Activated CD4-positive, alpha-beta T cell treated with anti-CD3 and anti-CD28 coated beads, Interleukin-2, amount 10 ng/mL, durations not matched to agents 7 days and 5 days (primary cell): ENCODE data around the gene FLACC1. TPM values are rescaled to one million over a fixed set of nuclear protein-coding genes. Genes with fewer than 3 reads are reported as not detected.

Source experiments
- CTCF ChIA-PET: fragments of 350-600 bp; sonication (Branson Sonifier 250); formaldehyde crosslinking; loops from one replicate; lab custom pipeline; 2021; ENCODE audit warnings: antibody characterized with exemption; lab: Charles Lee
- POLR2A ChIA-PET: fragments of 350-600 bp; sonication (Branson Sonifier 250); formaldehyde crosslinking; loops from one replicate; lab custom pipeline; 2021; ENCODE audit warnings: antibody characterized with exemption; lab: Charles Lee
- DNase-seq: peaks from one replicate; pipeline ENCODE4 v3.0.0-alpha.2; 2020
- H3K27ac Mint-ChIP-seq: one replicate; pipeline ENCODE4 v1.8.0; 2021; ENCODE audit warnings: mild to moderate bottlenecking, moderate library complexity, mixed read lengths
- H3K27me3 Mint-ChIP-seq: one replicate; pipeline ENCODE4 v1.8.0; 2021; ENCODE audit warnings: mixed read lengths
- H3K36me3 Mint-ChIP-seq: one replicate; pipeline ENCODE4 v1.8.0; 2021; ENCODE audit warnings: low read depth, mixed read lengths
- H3K4me1 Mint-ChIP-seq: one replicate; pipeline ENCODE4 v1.8.0; 2021; ENCODE audit warnings: mixed read lengths
- H3K4me3 Mint-ChIP-seq: one replicate; pipeline ENCODE4 v1.8.0; 2021; ENCODE audit warnings: mild to moderate bottlenecking, moderate library complexity, mixed read lengths
- H3K9me3 Mint-ChIP-seq: one replicate; pipeline ENCODE4 v1.8.0; 2021; ENCODE audit warnings: mixed read lengths
- total RNA-seq, 2 experiments: library from RNA; stranded (reverse); gene quantifications; one replicate each; pipeline ENCODE4 v1.2.3, GENCODE V29; 2021

FLACC1 gene
- total RNA-seq, 2 experiments from 2014 or later: 2.5 to 4.4 TPM

DNA sequence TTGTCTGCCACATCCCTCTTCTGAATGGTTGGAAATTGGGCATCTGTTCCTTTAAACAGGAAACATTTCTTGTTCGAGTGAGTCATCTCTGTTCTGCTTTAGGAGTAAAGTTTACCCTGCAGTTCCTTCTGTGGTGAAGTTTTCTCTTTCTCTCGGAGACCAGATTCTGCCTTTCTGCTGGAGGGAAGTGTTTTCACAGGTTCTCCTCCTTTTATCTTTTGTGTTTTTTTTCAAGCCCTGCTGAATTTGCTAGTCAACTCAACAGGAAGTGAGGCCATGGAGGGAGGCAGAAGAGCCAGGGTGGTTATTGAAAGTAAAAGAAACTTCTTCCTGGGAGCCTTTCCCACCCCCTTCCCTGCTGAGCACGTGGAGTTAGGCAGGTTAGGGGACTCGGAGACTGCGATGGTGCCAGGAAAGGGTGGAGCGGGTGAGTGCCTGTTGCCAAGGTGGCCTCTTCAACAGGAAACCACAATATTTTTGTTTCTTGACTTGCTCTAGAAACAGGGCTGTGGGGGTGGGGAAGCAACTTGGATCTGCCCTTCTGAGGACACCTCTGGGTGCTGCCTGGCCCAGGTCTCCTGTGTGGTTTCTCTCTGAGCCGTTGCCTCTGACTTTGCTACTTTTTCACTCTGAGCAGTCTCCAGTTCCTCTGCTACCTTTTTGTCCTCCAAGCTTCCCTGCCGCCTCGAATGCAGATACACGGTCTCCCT lies 99.0 kb downstream of the FLACC1 start:
- CTCF ChIA-PET: interaction anchor here (0.7 to 1.2 kb wide), 3 partner anchors 9 to 26 kb away, joined by 3 to 5 read pairs (median 3); no protein-coding TSS in a partner anchor
- Mint-ChIP-seq H3K4me1 (peaks cover 69% of the 10 kb centered on the region), H3K36me3 (peaks cover 39% of the 10 kb centered on the region), H3K27ac (peak overlapping the region; percentile 96), H3K27me3 (no peaks in the 10 kb centered on the region), H3K4me3 (peak overlapping the region; percentile 80), H3K9me3 (no peaks in the 10 kb centered on the region)
- DNase-seq: peak; percentile 99
- POLR2A ChIA-PET: interaction anchor here (0.6 kb wide), 1 partner anchor 25 kb away, joined by 3 read pairs; no protein-coding TSS in a partner anchor

GRCh38 chr2:201257381-201257955 lies 99.7 kb downstream of the FLACC1 start:
- peaks cover 71% of the 10 kb centered on the region for H3K4me1 Mint-ChIP-seq
- H3K27ac Mint-ChIP-seq: peak overlapping the region; percentile 96
- H3K36me3 Mint-ChIP-seq: peaks cover 39% of the 10 kb centered on the region
- H3K4me3 Mint-ChIP-seq: peak overlapping the region; percentile 80
- ChIA-PET POLR2A (interaction anchor here (0.6 kb wide), 1 partner anchor 24 kb away, joined by 3 read pairs; no protein-coding TSS in a partner anchor), CTCF (interaction anchor here (1.0 to 1.2 kb wide), 2 partner anchors 22 to 25 kb away, joined by 3 to 5 read pairs; no protein-coding TSS in a partner anchor)
- DNase-seq: peak; percentile 63
- no peaks in the 10 kb centered on the region for H3K27me3 Mint-ChIP-seq
- no peaks in the 10 kb centered on the region for H3K9me3 Mint-ChIP-seq

DNA sequence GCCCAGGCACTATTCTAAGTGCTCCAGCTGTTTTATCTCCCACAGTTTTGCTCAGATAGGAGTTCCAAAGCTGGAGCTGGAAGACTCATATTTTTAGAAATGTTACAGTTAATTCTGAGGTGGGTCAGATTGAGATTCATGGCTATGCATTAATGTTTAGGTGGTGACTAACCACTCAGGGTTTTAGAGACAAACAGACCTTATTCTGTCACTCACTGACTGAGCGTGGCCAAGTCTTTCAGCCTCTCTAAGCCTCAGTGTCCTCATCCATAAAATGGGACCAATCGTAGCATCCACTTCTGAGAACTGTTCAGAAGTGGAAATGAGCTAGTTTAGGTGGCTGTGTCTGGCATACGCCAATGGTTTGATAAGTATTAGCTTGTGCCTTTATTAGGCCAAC lies 101.1 kb downstream of the FLACC1 start:
- H3K36me3 Mint-ChIP-seq: peaks cover 38% of the 10 kb centered on the region
- H3K4me3 Mint-ChIP-seq: peak overlapping the region; percentile 80
- H3K9me3 Mint-ChIP-seq: peaks cover 5% of the 10 kb centered on the region
- peaks cover 79% of the 10 kb centered on the region for H3K4me1 Mint-ChIP-seq
- no peaks in the 10 kb centered on the region for H3K27me3 Mint-ChIP-seq
- POLR2A ChIA-PET: no interaction called here
- peak overlapping the region; percentile 96 for H3K27ac Mint-ChIP-seq
- CTCF ChIA-PET: interaction anchor here (0.6 to 4.8 kb wide), 3 partner anchors 19 to 328 kb away, joined by 3 to 33 read pairs (median 7); no protein-coding TSS in a partner anchor
- DNase-seq: no peak

DNA sequence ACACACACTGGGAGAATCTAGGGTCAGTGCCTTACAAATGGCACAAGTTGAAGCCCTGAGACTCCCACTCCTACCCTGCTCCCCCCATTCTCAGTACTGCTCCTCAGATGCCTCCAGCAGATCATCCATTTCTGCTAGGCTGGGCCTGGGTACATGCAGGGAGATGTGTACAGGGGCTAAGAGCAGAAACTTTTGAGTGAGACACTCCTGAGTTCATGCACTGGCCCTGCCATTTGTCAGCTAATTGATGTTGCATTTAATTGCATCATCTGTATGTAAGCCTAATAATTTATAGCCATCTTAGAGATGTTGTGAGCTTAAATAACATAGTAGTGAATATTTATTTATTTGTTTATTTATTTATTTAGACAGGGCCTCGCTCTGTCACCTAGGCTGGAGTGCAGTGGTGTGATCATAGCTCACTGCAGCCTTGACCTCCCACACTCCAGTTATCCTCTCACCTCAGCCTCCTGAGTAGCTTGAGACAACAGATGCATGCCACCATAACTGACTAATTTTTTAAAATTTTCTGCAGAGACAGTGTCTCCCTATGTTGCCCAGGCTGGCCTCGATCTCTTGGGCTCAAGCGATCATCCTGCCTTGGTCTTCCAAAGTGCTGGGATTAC lies 101.6 kb downstream of the FLACC1 start:
- no peak for DNase-seq
- Mint-ChIP-seq H3K4me3 (no peak overlapping the region), H3K27me3 (no peaks in the 10 kb centered on the region), H3K9me3 (peaks cover 9% of the 10 kb centered on the region), H3K4me1 (peaks cover 84% of the 10 kb centered on the region), H3K36me3 (peaks cover 40% of the 10 kb centered on the region), H3K27ac (peak overlapping the region; percentile 96)
- POLR2A ChIA-PET: no interaction called here
- CTCF ChIA-PET: interaction anchor here (0.6 to 4.8 kb wide), 3 partner anchors 18 to 328 kb away, joined by 3 to 33 read pairs (median 7); no protein-coding TSS in a partner anchor

DNA sequence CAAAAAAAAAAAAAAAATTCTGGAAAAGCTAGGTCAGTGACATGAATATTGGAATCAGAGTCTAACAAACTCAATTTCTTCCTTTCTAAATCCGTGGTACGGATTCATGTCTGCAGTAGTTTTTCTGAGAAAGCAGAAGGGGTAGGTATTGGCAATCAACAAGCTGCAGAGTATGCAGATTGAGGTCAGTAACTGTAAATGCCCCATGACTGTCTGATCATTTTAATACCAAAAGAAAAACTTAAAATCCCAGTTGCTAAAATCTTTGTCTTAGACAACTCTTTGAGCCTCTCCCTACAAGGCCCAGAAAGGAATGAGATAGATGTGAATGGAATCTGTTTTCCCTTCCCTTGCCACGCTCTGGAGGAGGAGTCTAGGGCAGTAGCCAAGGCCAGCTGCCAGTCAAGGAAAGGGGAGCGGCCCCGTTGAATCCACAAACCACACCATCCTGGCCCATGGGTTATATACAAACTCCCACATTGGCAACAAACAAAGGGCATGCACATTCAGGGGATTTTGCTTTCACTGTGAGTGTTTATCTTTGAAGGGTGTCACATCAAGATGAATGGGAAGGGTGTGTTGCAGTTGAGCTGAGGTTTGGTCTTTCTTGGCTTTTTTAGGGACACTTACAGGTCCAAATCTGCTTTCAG lies 102.9 kb downstream of the FLACC1 start:
- Mint-ChIP-seq H3K4me1 (peaks cover 85% of the 10 kb centered on the region), H3K36me3 (peaks cover 49% of the 10 kb centered on the region), H3K27ac (peak overlapping the region; percentile 95), H3K9me3 (peaks cover 16% of the 10 kb centered on the region), H3K4me3 (no peak overlapping the region), H3K27me3 (no peaks in the 10 kb centered on the region)
- POLR2A ChIA-PET: no interaction called here
- CTCF ChIA-PET: interaction anchor here (0.6 to 4.8 kb wide), 8 partner anchors 13 to 1004 kb away, joined by 3 to 33 read pairs (median 4); no protein-coding TSS in a partner anchor
- peak; percentile 40 for DNase-seq

DNA sequence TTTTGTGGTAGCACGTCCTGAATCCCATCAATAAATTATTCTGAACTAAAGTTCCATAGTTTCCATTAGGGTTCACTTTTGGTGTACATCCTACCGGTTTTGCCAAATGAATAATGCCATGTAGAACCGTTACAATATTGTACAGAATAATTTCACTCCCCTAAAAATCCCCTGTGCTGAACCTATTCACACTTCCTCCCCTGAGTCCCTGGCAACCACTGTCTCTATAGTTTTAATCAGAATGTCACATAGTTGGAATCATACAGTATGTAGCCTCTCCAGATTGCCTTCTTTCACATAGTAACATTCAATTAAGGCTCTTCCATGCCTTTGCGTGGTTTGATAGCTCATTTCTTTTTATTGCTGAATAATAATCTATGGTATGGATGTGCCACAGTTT lies 106.4 kb downstream of the FLACC1 start:
- H3K4me3 Mint-ChIP-seq: no peak overlapping the region
- ChIA-PET POLR2A (no interaction called here), CTCF (interaction anchor here (1.0 to 1.1 kb wide), 2 partner anchors 9 to 14 kb away, joined by 3 read pairs; partner anchors contain the start of gene CASP8)
- H3K36me3 Mint-ChIP-seq: peaks cover 63% of the 10 kb centered on the region
- H3K4me1 Mint-ChIP-seq: peaks cover 76% of the 10 kb centered on the region
- H3K27me3 Mint-ChIP-seq: no peaks in the 10 kb centered on the region
- peak overlapping the region; percentile 95 for H3K27ac Mint-ChIP-seq
- no peak for DNase-seq
- peaks cover 16% of the 10 kb centered on the region for H3K9me3 Mint-ChIP-seq

DNA sequence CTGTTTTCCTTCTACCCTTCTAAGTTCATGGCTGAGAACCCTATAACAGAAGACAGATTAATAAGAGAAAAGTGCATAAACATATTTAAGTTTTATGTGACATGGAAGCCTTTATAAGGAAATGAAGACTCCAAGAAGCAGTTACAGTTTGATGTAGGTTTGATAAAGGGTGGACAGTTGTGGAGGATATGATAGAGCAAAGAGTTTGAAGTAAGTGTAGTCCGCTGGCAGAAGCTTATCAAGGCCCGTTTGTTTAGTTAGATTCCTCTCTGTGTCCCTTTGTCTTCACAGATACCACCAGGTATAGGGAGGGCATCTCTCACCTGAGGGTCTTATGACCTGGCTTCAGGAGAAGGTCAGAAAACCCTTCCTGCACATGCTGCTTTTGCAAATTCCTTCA lies 107.3 kb downstream of the FLACC1 start:
- peaks cover 65% of the 10 kb centered on the region for H3K36me3 Mint-ChIP-seq
- H3K4me1 Mint-ChIP-seq: peaks cover 73% of the 10 kb centered on the region
- H3K27ac Mint-ChIP-seq: peak overlapping the region; percentile 55
- no peaks in the 10 kb centered on the region for H3K27me3 Mint-ChIP-seq
- H3K4me3 Mint-ChIP-seq: no peak overlapping the region
- DNase-seq: no peak
- H3K9me3 Mint-ChIP-seq: peaks cover 16% of the 10 kb centered on the region
- POLR2A ChIA-PET: no interaction called here
- CTCF ChIA-PET: interaction anchor here (0.6 kb wide), 1 partner anchor 131 kb away, joined by 4 read pairs; no protein-coding TSS in a partner anchor

- POLR2A ChIA-PET: no interaction called here
- H3K4me1 Mint-ChIP-seq: peaks cover 67% of the 10 kb centered on the region
- H3K27me3 Mint-ChIP-seq: no peaks in the 10 kb centered on the region
- no peak overlapping the region for H3K4me3 Mint-ChIP-seq
- no peak overlapping the region for H3K27ac Mint-ChIP-seq
- H3K36me3 Mint-ChIP-seq: peaks cover 68% of the 10 kb centered on the region
- no peak for DNase-seq
- H3K9me3 Mint-ChIP-seq: peaks cover 16% of the 10 kb centered on the region
- CTCF ChIA-PET: interaction anchor here (1.9 kb wide), 1 partner anchor 16 kb away, joined by 8 read pairs; no protein-coding TSS in a partner anchor
Observed at GRCh38 chr2:201248288-201248844, 108.8 kb downstream of the FLACC1 start.

- H3K27me3 Mint-ChIP-seq: no peaks in the 10 kb centered on the region
- H3K36me3 Mint-ChIP-seq: peaks cover 71% of the 10 kb centered on the region
- CTCF ChIA-PET: interaction anchor here (0.6 to 1.0 kb wide), 2 partner anchors 14 to 319 kb away, joined by 6 to 7 read pairs; no protein-coding TSS in a partner anchor
- DNase-seq: no peak
- H3K27ac Mint-ChIP-seq: no peak overlapping the region
- POLR2A ChIA-PET: no interaction called here
- H3K4me1 Mint-ChIP-seq: peaks cover 51% of the 10 kb centered on the region
- no peak overlapping the region for H3K4me3 Mint-ChIP-seq
- H3K9me3 Mint-ChIP-seq: peaks cover 17% of the 10 kb centered on the region
Observed at GRCh38 chr2:201246280-201246679, 110.9 kb downstream of the FLACC1 start.

DNA sequence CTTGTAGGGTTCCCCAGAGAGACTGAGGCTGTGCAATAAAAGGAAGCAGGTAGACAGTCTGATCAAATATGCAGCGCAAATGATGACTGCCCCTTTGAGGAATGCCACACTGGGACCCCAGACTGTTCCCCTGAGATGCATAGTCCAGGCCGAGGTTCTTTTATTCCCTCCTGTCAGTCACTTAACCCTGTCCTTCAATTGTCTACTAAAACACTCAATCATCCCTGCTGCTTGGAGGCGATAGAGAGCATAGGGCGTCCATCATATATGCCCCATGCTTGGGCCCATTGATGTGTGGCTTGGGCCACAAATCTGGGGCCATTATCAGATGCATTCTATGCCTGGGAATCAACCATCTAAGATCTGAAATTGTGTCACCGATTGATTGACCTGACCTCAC lies 112.3 kb downstream of the FLACC1 start:
- ChIA-PET POLR2A (no interaction called here), CTCF (interaction anchor here (0.7 to 0.8 kb wide), 2 partner anchors 8 to 66 kb away, joined by 3 to 4 read pairs; no protein-coding TSS in a partner anchor)
- Mint-ChIP-seq H3K27ac (peak overlapping the region; percentile 28), H3K4me3 (no peak overlapping the region), H3K36me3 (peaks cover 72% of the 10 kb centered on the region), H3K27me3 (no peaks in the 10 kb centered on the region), H3K4me1 (peaks cover 44% of the 10 kb centered on the region), H3K9me3 (peaks cover 8% of the 10 kb centered on the region)
- no peak for DNase-seq

- Mint-ChIP-seq H3K36me3 (peaks cover 69% of the 10 kb centered on the region), H3K27ac (no peak overlapping the region)
Observed at GRCh38 chr2:201242571-201243277, 114.4 kb downstream of the FLACC1 start.

More at GRCh38 chr2:201242571-201243277, 114.4 kb downstream of the FLACC1 start:
- peaks cover 40% of the 10 kb centered on the region for H3K4me1 Mint-ChIP-seq
- H3K4me3 Mint-ChIP-seq: no peak overlapping the region
- no peak for DNase-seq
- H3K27me3 Mint-ChIP-seq: no peaks in the 10 kb centered on the region
- POLR2A ChIA-PET: no interaction called here
- CTCF ChIA-PET: interaction anchor here (1.0 to 2.4 kb wide), 3 partner anchors 10 to 21 kb away, joined by 3 to 8 read pairs (median 5); partner anchors contain the start of gene CASP8
- H3K9me3 Mint-ChIP-seq: peaks cover 6% of the 10 kb centered on the region
